GM18505 (cell line): ENCODE results near the gene GUCY1A2.
"Not testable (repeated sequence)": the region's sequence is repeated elsewhere in the genome, so short reads cannot be mapped to it uniquely, and the experiment has no call there.

Source experiments
- ATAC-seq: cut with Tn5 transposase; IDR thresholded peaks from one replicate; pipeline ENCODE4 v1.9.1; 2021; ENCODE audit not compliant: unreplicated experiment
- POLR2A ChIP-seq: IDR thresholded peaks from 4 replicates; pipeline ENCODE4 v1.6.1; 2011; ENCODE audit warnings: borderline replicate concordance; ENCODE audit not compliant: insufficient read depth, insufficient read length; ENCODE audit errors: extremely low read depth

Gene GUCY1A2

GRCh38 chr11:107018219-107018901, at the start of gene GUCY1A2:
Gene GUCY1A2, minus strand, starts transcription at chr11:107018476. Its CDS starts 421 bp downstream, at chr11:107018055.
- no peak for TF ChIP-seq POLR2A
- ATAC-seq = peak; percentile 49

GRCh38 chr11:107054391-107054790, 36.1 kb upstream of the GUCY1A2 start:
- TF ChIP-seq POLR2A = no peak
- no peak for ATAC-seq

GRCh38 chr11:107051332-107051731, 33.1 kb upstream of the GUCY1A2 start:
- ATAC-seq = not testable (repeated sequence)

- ATAC-seq = not testable (repeated sequence)
Measured at GRCh38 chr11:107050899-107051298, 32.6 kb upstream of the GUCY1A2 start.

- TF ChIP-seq POLR2A = no peak
- no peak for ATAC-seq
Measured at GRCh38 chr11:107050121-107050520, 31.8 kb upstream of the GUCY1A2 start.

GRCh38 chr11:107044503-107044902, 26.2 kb upstream of the GUCY1A2 start:
- TF ChIP-seq POLR2A = no peak
- no peak for ATAC-seq

GRCh38 chr11:107043242-107044006, 25.1 kb upstream of the GUCY1A2 start:
- ATAC-seq = peak; percentile 86
- TF ChIP-seq POLR2A = no peak

GRCh38 chr11:107042748-107043147, 24.5 kb upstream of the GUCY1A2 start:
- ATAC-seq = no peak
- no peak for TF ChIP-seq POLR2A

- no peak for ATAC-seq
Measured at GRCh38 chr11:107041088-107041444, 22.8 kb upstream of the GUCY1A2 start.

GRCh38 chr11:107040433-107041087, 22.3 kb upstream of the GUCY1A2 start:
- TF ChIP-seq POLR2A = no peak
- no peak for ATAC-seq

More at GRCh38 chr11:107041088-107041444, 22.8 kb upstream of the GUCY1A2 start:
- TF ChIP-seq POLR2A = no peak

GRCh38 chr11:107025673-107026072, 7.4 kb upstream of the GUCY1A2 start:
- ATAC-seq = no peak
- TF ChIP-seq POLR2A = no peak

GRCh38 chr11:107020594-107020993, 2.3 kb upstream of the GUCY1A2 start:
- no peak for TF ChIP-seq POLR2A
- ATAC-seq = no peak

- TF ChIP-seq POLR2A = no peak
- no peak for ATAC-seq
Measured at GRCh38 chr11:107018902-107019493, 722 bp upstream of the GUCY1A2 start.
